Naive thymus-derived CD8-positive, alpha-beta T cell (primary cell): Measurements from ENCODE around the gene RAP1A. TPM values are rescaled to one million over a fixed set of nuclear protein-coding genes. Genes with fewer than 3 reads are reported as not detected.
"Not testable (repeated sequence)": the region's sequence is repeated elsewhere in the genome, so short reads cannot be mapped to it uniquely, and the experiment has no call there.

Experiments
- ATAC-seq, 2 donors: fragments of 150-1000 bp; cut with Tn5 transposase in 1 of 2; sonication (Bioruptor Pico), chemical (Tn5 transposase) in 1 of 2; 1 replicate in 1 of 2; 2 replicates in 1 of 2; pipeline ENCODE4 v1.10.0; 2021; ENCODE audit warnings: mild to moderate bottlenecking in 2 of 2, moderate library complexity in 2 of 2
- POLR2A ChIA-PET: fragments of 350-600 bp; sonication (Branson Sonifier 250); formaldehyde crosslinking; loops from one replicate; lab custom pipeline; 2021; ENCODE audit warnings: antibody characterized with exemption; lab: Charles Lee
- DNase-seq, 10 donors: peaks; one replicate each; pipeline versions ENCODE4 v3.0.0 to v3.0.0-alpha.2; 2020 to 2022
- H3K27ac Mint-ChIP-seq, 10 donors: one replicate each; pipeline ENCODE4 v1.8.0; 2020 to 2022; ENCODE audit warnings: mild to moderate bottlenecking in 10 of 10, mixed read lengths in 10 of 10, moderate library complexity in 4 of 10, inconsistent platforms in 1 of 10
- H3K27me3 Mint-ChIP-seq, 5 donors: one replicate each; pipeline ENCODE4 v1.8.0; 2021 to 2022; ENCODE audit warnings: mixed read lengths in 5 of 5
- H3K36me3 Mint-ChIP-seq, 3 donors: one replicate each; pipeline ENCODE4 v1.8.0; 2020 to 2022; ENCODE audit warnings: mixed read lengths in 3 of 3, mild to moderate bottlenecking in 2 of 3, inconsistent platforms in 1 of 3
- H3K4me1 Mint-ChIP-seq, 4 donors: one replicate each; pipeline ENCODE4 v1.8.0; 2021 to 2022; ENCODE audit warnings: mixed read lengths in 4 of 4
- H3K4me3 Mint-ChIP-seq, 10 donors: one replicate each; pipeline ENCODE4 v1.8.0; 2020 to 2022; ENCODE audit warnings: mild to moderate bottlenecking in 10 of 10, mixed read lengths in 10 of 10, moderate library complexity in 6 of 10, inconsistent platforms in 1 of 10
- H3K9me3 Mint-ChIP-seq, 9 donors: one replicate each; pipeline ENCODE4 v1.8.0; 2020 to 2022; ENCODE audit warnings: mixed read lengths in 9 of 9, mild to moderate bottlenecking in 3 of 9, inconsistent platforms in 1 of 9, moderate library complexity in 1 of 9
- polyA plus RNA-seq, 3 donors: library from polyadenylated mRNA; unstranded; fragments of 300-500 nt; fragmentation: Illumina TruSeq; gene quantifications; one replicate each; pipeline ENCODE4 v1.2.3, GENCODE V29; 2021
- total RNA-seq, 8 experiments: library from RNA in 2 of 8; stranded (reverse) in 2 of 8; gene quantifications; one replicate each; pipeline ENCODE4 v1.2.3 and lab custom pipeline; 2021 to 2026

Gene RAP1A
- total and polyA plus RNA-seq, 5 experiments from 2014 or later, result 43.4 to 130 (median 53.9) TPM

DNA sequence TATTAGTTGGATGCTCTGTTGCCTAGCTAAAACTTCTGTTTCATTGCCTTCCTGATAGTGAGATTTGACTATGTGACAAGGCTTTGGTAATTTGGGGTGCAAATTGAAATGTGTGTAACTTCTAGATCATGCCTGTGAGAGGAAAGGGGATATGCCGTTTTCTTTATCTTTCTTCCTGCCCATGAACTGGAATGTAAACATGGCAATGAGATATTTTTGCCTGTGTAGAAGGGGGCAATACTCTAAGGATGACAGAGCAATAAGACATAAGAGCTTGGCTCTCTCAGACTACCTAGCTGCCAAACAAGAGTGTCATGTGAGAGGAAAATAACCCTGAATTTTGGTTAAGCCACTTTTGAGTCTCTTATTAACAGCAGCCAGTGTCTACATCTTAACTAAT lies 49.7 kb downstream of the RAP1A start:
- Mint-ChIP-seq H3K4me1 (peaks cover 42 to 90% (median 81%) of the 10 kb centered on the region in 4 donors), H3K27me3 (no peaks in the 10 kb centered on the region), H3K4me3 (peak overlapping the region in 5 of 10 donors; percentile 0 to 29 (median 8)), H3K9me3 (peaks cover 0 to under 1% (median 0%) of the 10 kb centered on the region in 9 donors), H3K27ac (peak overlapping the region; percentile 6 to 82 (median 56)), H3K36me3 (peaks cover 4 to 24% (median 12%) of the 10 kb centered on the region in 3 donors)
- ATAC-seq, result no peak
- no peak for DNase-seq
- POLR2A ChIA-PET, result no interaction called here

- ATAC-seq, result no peak
- H3K27ac Mint-ChIP-seq, result peak overlapping the region in 7 of 10 donors; percentile 25 to 90 (median 68)
- H3K27me3 Mint-ChIP-seq, result no peaks in the 10 kb centered on the region
- DNase-seq, result no peak
- peak overlapping the region in 4 of 10 donors; percentile 3 to 62 (median 30) for H3K4me3 Mint-ChIP-seq
- peaks cover 9 to 38% (median 29%) of the 10 kb centered on the region in 3 donors for H3K36me3 Mint-ChIP-seq
- POLR2A ChIA-PET, result interaction anchor here (0.9 kb wide), 1 partner anchor 47 kb away, joined by 3 read pairs; no protein-coding TSS in a partner anchor
- peaks cover 36 to 77% (median 72%) of the 10 kb centered on the region in 4 donors for H3K4me1 Mint-ChIP-seq
- H3K9me3 Mint-ChIP-seq, result peaks cover 0 to 10% (median 4%) of the 10 kb centered on the region in 9 donors
These were observed 52.3 kb downstream of the RAP1A start for GRCh38 chr1:111671852-111672251.

DNA sequence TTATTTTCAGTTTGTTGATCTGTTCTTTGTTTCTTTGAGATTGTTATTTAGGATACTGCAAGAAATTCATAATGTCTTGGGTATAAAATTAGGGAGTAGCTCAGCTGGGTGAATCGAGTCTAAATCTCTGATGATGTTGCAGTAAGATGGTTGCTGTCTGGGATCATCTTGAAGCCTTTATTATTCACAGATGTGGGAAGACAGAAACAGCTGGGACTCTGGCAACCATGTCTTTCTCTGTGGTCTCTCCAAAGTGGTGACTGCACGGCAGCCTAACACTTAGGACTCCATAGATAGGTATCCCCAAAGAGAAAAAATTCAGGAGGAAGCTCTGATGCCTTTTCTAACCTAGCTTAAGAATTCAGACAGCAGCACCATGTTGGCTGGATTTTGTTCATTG lies 52.7 kb downstream of the RAP1A start:
- peaks cover 0 to 15% (median 7%) of the 10 kb centered on the region in 9 donors for H3K9me3 Mint-ChIP-seq
- H3K27ac Mint-ChIP-seq, result peak overlapping the region; percentile 28 to 90 (median 58)
- H3K4me1 Mint-ChIP-seq, result peaks cover 34 to 78% (median 71%) of the 10 kb centered on the region in 4 donors
- peak overlapping the region in 9 of 10 donors; percentile 8 to 71 (median 30) for H3K4me3 Mint-ChIP-seq
- H3K27me3 Mint-ChIP-seq, result no peaks in the 10 kb centered on the region
- DNase-seq (no peak), ATAC-seq (no peak)
- POLR2A ChIA-PET, result interaction anchor here (0.9 kb wide), 1 partner anchor 47 kb away, joined by 3 read pairs; no protein-coding TSS in a partner anchor
- H3K36me3 Mint-ChIP-seq, result peaks cover 12 to 40% (median 33%) of the 10 kb centered on the region in 3 donors

- peak overlapping the region in 4 of 10 donors; percentile 17 to 65 (median 38) for H3K27ac Mint-ChIP-seq
These were observed 58.0 kb downstream of the RAP1A start for GRCh38 chr1:111677604-111678003.

DNA sequence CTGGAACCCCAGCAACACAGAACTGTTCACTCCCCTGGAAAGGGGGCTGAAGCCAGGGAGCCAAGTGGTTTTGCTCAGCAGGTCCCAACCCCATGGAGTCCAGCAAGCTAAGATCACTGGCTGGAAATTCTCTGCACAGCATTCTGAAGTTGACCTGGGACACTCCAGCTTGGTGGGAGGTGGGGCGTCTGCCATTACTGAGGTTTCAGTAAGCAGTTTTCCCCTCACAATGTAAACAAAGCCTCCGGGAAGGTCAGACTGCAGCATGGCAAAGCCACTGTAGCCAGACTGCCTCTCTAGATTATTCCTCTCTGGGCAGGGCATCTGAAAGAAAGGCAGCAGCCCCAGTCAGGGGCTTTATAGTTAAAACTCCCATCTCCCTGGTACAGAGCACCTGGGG lies 60.0 kb downstream of the RAP1A start:
- ATAC-seq (no peak), DNase-seq (no peak)
- peaks cover 0 to 51% (median 34%) of the 10 kb centered on the region in 9 donors for H3K9me3 Mint-ChIP-seq
- H3K27me3 Mint-ChIP-seq, result no peaks in the 10 kb centered on the region
- POLR2A ChIA-PET, result interaction anchor here (0.6 to 0.7 kb wide), 2 partner anchors 9 to 81 kb away, joined by 3 read pairs; no protein-coding TSS in a partner anchor
- peaks cover 35 to 71% (median 55%) of the 10 kb centered on the region in 3 donors for H3K36me3 Mint-ChIP-seq
- peaks cover 14 to 54% (median 36%) of the 10 kb centered on the region in 4 donors for H3K4me1 Mint-ChIP-seq
- H3K4me3 Mint-ChIP-seq, result no peak overlapping the region
- peak overlapping the region in 2 of 10 donors; percentile 15 to 34 for H3K27ac Mint-ChIP-seq

More at GRCh38 chr1:111677604-111678003, 58.0 kb downstream of the RAP1A start:
- H3K9me3 Mint-ChIP-seq, result peaks cover 0 to 35% (median 17%) of the 10 kb centered on the region in 9 donors
- peaks cover 15 to 60% (median 47%) of the 10 kb centered on the region in 4 donors for H3K4me1 Mint-ChIP-seq
- no peak for ATAC-seq
- H3K4me3 Mint-ChIP-seq, result peak overlapping the region in 2 of 10 donors; percentile 10 to 18
- no peaks in the 10 kb centered on the region for H3K27me3 Mint-ChIP-seq
- POLR2A ChIA-PET, result interaction anchor here (0.5 to 1.1 kb wide), 2 partner anchors 16 to 170 kb away, joined by 3 to 6 read pairs; no protein-coding TSS in a partner anchor
- peaks cover 29 to 70% (median 59%) of the 10 kb centered on the region in 3 donors for H3K36me3 Mint-ChIP-seq
- DNase-seq, result no peak

GRCh38 chr1:111680212-111680800 lies 60.7 kb downstream of the RAP1A start:
- not testable (repeated sequence) for H3K4me3 Mint-ChIP-seq, ATAC-seq, H3K27me3 Mint-ChIP-seq, DNase-seq
- POLR2A ChIA-PET, result interaction anchor here (0.7 kb wide), 1 partner anchor 8 kb away, joined by 3 read pairs; no protein-coding TSS in a partner anchor
- H3K4me1 Mint-ChIP-seq, result peaks cover 14 to 50% (median 32%) of the 10 kb centered on the region in 4 donors
- H3K27ac Mint-ChIP-seq, result peak overlapping the region in 2 of 10 donors; percentile 50 to 63
- peaks cover 0 to 57% (median 34%) of the 10 kb centered on the region in 9 donors for H3K9me3 Mint-ChIP-seq
- peaks cover 35 to 68% (median 52%) of the 10 kb centered on the region in 3 donors for H3K36me3 Mint-ChIP-seq

- POLR2A ChIA-PET, result interaction anchor here (1.0 kb wide), 1 partner anchor 93 kb away, joined by 5 read pairs; no protein-coding TSS in a partner anchor
- not testable (repeated sequence) for DNase-seq, ATAC-seq, H3K27me3 Mint-ChIP-seq, H3K4me3 Mint-ChIP-seq
- Mint-ChIP-seq H3K4me1 (peaks cover 22 to 67% (median 48%) of the 10 kb centered on the region in 4 donors), H3K27ac (peak overlapping the region in 9 of 10 donors; percentile 9 to 85 (median 44)), H3K36me3 (peaks cover 18 to 42% (median 26%) of the 10 kb centered on the region in 3 donors), H3K9me3 (peaks cover 0 to 40% (median 21%) of the 10 kb centered on the region in 9 donors)
These were observed 65.9 kb downstream of the RAP1A start for GRCh38 chr1:111685293-111686153.

GRCh38 chr1:111690306-111690617 lies 70.7 kb downstream of the RAP1A start:
- H3K27me3 Mint-ChIP-seq, result no peaks in the 10 kb centered on the region
- H3K4me3 Mint-ChIP-seq, result peak overlapping the region in 3 of 10 donors; percentile 8 to 53 (median 26)
- peaks cover 4 to 57% (median 28%) of the 10 kb centered on the region in 3 donors for H3K36me3 Mint-ChIP-seq
- peak overlapping the region; percentile 4 to 91 (median 64) for H3K27ac Mint-ChIP-seq
- ATAC-seq (no peak), DNase-seq (no peak)
- POLR2A ChIA-PET, result no interaction called here
- peaks cover 0 to 4% (median 2%) of the 10 kb centered on the region in 9 donors for H3K9me3 Mint-ChIP-seq
- H3K4me1 Mint-ChIP-seq, result peaks cover 31 to 76% (median 58%) of the 10 kb centered on the region in 4 donors

- ATAC-seq, result no peak
- Mint-ChIP-seq H3K36me3 (peaks cover 4 to 69% (median 26%) of the 10 kb centered on the region in 3 donors), H3K4me3 (no peak overlapping the region), H3K4me1 (peaks cover 28 to 81% (median 53%) of the 10 kb centered on the region in 4 donors), H3K9me3 (no peaks in the 10 kb centered on the region), H3K27ac (peak overlapping the region in 9 of 10 donors; percentile 3 to 79 (median 47)), H3K27me3 (no peaks in the 10 kb centered on the region)
- POLR2A ChIA-PET, result interaction anchor here (1.2 kb wide), 1 partner anchor 184 kb away, joined by 3 read pairs; no protein-coding TSS in a partner anchor
- no peak for DNase-seq
These were observed 72.3 kb downstream of the RAP1A start for GRCh38 chr1:111691886-111692285.

DNA sequence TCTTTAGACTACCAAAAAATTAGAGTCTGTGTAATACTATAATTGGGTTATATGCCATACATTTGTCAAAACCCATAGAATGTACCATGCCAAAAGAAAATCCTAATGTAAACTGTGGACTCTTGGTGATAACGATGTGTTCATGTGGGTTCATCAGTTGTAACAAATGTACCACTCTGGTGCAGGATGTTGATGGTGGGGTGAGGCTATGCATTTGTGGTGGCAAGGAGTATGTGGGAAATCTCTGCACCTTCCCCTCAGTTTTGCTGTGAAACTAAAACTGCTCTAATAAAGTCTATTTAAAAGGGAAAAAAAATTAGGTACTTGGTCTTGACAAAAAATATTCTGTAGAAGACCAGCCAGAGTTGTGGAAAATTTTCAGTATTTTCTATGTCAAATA lies 76.2 kb downstream of the RAP1A start:
- H3K36me3 Mint-ChIP-seq, result peaks cover 4 to 90% (median 21%) of the 10 kb centered on the region in 3 donors
- no peaks in the 10 kb centered on the region for H3K9me3 Mint-ChIP-seq
- H3K4me3 Mint-ChIP-seq, result peak overlapping the region in 1 of 10 donors; percentile 8
- H3K4me1 Mint-ChIP-seq, result peaks cover 25 to 56% (median 35%) of the 10 kb centered on the region in 4 donors
- no peaks in the 10 kb centered on the region for H3K27me3 Mint-ChIP-seq
- H3K27ac Mint-ChIP-seq, result peak overlapping the region in 8 of 10 donors; percentile 11 to 77 (median 69)
- ATAC-seq (peak in 1 of 2 donors; percentile 35), DNase-seq (no peak)
- POLR2A ChIA-PET, result no interaction called here

GRCh38 chr1:111696330-111696729 lies 76.7 kb downstream of the RAP1A start:
- H3K27me3 Mint-ChIP-seq, result no peaks in the 10 kb centered on the region
- peak overlapping the region in 8 of 10 donors; percentile 45 to 80 (median 64) for H3K27ac Mint-ChIP-seq
- peaks cover 27 to 51% (median 36%) of the 10 kb centered on the region in 4 donors for H3K4me1 Mint-ChIP-seq
- no peaks in the 10 kb centered on the region for H3K9me3 Mint-ChIP-seq
- H3K36me3 Mint-ChIP-seq, result peaks cover 4 to 91% (median 19%) of the 10 kb centered on the region in 3 donors
- no peak for ATAC-seq
- POLR2A ChIA-PET, result no interaction called here
- no peak overlapping the region for H3K4me3 Mint-ChIP-seq
- no peak for DNase-seq

GRCh38 chr1:111699268-111699667 lies 79.7 kb downstream of the RAP1A start:
- POLR2A ChIA-PET, result no interaction called here
- Mint-ChIP-seq H3K4me3 (no peak overlapping the region), H3K27ac (peak overlapping the region in 3 of 10 donors; percentile 41 to 85 (median 77))

More at GRCh38 chr1:111699268-111699667, 79.7 kb downstream of the RAP1A start:
- DNase-seq (no peak), ATAC-seq (no peak)
- Mint-ChIP-seq H3K4me1 (peaks cover 14 to 28% (median 17%) of the 10 kb centered on the region in 4 donors), H3K27me3 (no peaks in the 10 kb centered on the region), H3K9me3 (no peaks in the 10 kb centered on the region), H3K36me3 (peaks cover 0 to 88% (median 15%) of the 10 kb centered on the region in 3 donors)
